GM23248 (cell line): ENCODE results near the gene AHR.

ENCODE experiments used
- EZH2 ChIP-seq: fragments of 200-600 bp; sonication (generic); IDR thresholded peaks from 2 replicates; pipeline ENCODE4 v1.6.1; 2018; ENCODE audit warnings: antibody characterized with exemption, mild to moderate bottlenecking; ENCODE audit not compliant: insufficient read depth, poor library complexity, severe bottlenecking
- EZH2phosphoT487 ChIP-seq: fragments of 200-600 bp; sonication (generic); IDR thresholded peaks from 2 replicates; pipeline ENCODE4 v1.6.1; 2018; ENCODE audit warnings: antibody characterized with exemption, moderate library complexity, mild to moderate bottlenecking, low read depth; ENCODE audit not compliant: insufficient read depth

DNA sequence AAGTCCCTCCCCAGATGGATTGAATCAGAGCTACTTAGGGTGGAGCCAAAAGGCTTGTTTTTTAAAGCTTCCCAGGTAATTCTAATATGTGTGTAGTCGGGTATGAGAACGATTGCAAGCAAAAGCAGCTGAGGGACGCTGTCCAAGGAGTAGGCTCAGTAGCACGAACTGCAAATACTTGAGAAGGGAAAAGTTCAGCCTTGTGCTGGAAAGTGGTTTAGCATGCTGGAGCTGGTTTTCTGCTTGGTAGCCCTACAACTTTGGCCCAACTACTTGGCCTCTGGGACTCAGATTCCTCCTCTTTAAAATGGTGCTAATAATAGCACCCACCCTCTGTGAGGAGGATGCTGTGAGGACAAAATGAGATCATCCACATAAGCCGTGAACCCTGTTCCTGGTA lies 76.2 kb downstream of the AHR start:
- TF ChIP-seq EZH2, result no peak
- no peak for TF ChIP-seq EZH2phosphoT487
